HepG2 (cell line): ENCODE results near the gene TBC1D24. TPM values are rescaled to one million over a fixed set of nuclear protein-coding genes. Genes with fewer than 3 reads are reported as not detected.
A peak's percentile ranks its signal among the peaks of the same experiment; 100 is the strongest.

Experiments
- ATAD3A ChIP-seq: sonication (generic); formaldehyde crosslinking; IDR thresholded peaks from 2 replicates; pipeline ENCODE4 v1.4.0; 2020; ENCODE audit warnings: missing genetic modification reagents
- BRD4 ChIP-seq: sonication (generic); formaldehyde crosslinking; IDR thresholded peaks from 2 replicates; pipeline ENCODE4 v1.4.0; 2020; ENCODE audit warnings: missing genetic modification reagents
- GABPA ChIP-seq, 2 experiments: IDR thresholded peaks; 2 replicates each; pipeline ENCODE4 v1.6.1; 2011 to 2016; ENCODE audit warnings: low read depth in 2 of 2, low read length in 1 of 2, missing biosample characterization in 1 of 2, missing genetic modification characterization in 1 of 2
- GTF2F1 ChIP-seq: fragments of 150-350 bp; IDR thresholded peaks from 2 replicates; pipeline ENCODE4 v1.6.1; 2014; ENCODE audit warnings: low read length
- KAT8 ChIP-seq: IDR thresholded peaks from 2 replicates; pipeline ENCODE4 v1.6.1; 2016; ENCODE audit warnings: missing genetic modification reagents, missing compliant biosample characterization
- NCOA2 ChIP-seq: sonication (generic); formaldehyde crosslinking; IDR thresholded peaks from 2 replicates; pipeline ENCODE4 v1.8.0; 2022; ENCODE audit warnings: inconsistent platforms
- NKX3-1 ChIP-seq: sonication (generic); formaldehyde crosslinking; IDR thresholded peaks from 2 replicates; pipeline ENCODE4 v1.5.0; 2020; ENCODE audit warnings: missing genetic modification reagents
- NR1H2 ChIP-seq: sonication (generic); formaldehyde crosslinking; IDR thresholded peaks from 2 replicates; pipeline ENCODE4 v1.8.1; 2022; ENCODE audit warnings: low read depth, missing genetic modification reagents, borderline replicate concordance
- SALL1 ChIP-seq: sonication (generic); formaldehyde crosslinking; IDR thresholded peaks from 2 replicates; pipeline ENCODE4 v1.8.0; 2022; ENCODE audit warnings: mild to moderate bottlenecking, missing genetic modification reagents
- SMAD1 ChIP-seq: sonication (generic); formaldehyde crosslinking; IDR thresholded peaks from 2 replicates; pipeline ENCODE4 v1.4.0; 2020; ENCODE audit warnings: missing genetic modification reagents, low read depth, mild to moderate bottlenecking, borderline replicate concordance
- ZBTB38 ChIP-seq: sonication (generic); formaldehyde crosslinking; IDR thresholded peaks from 2 replicates; pipeline ENCODE4 v1.5.1; 2020; ENCODE audit warnings: mild to moderate bottlenecking, missing genetic modification reagents
- ZFP36L1 ChIP-seq: sonication (generic); formaldehyde crosslinking; IDR thresholded peaks from 2 replicates; pipeline ENCODE4 v1.8.0; 2022; ENCODE audit warnings: mild to moderate bottlenecking, missing genetic modification reagents, moderate library complexity
- ZKSCAN1 ChIP-seq: fragments of 150-350 bp; IDR thresholded peaks from 2 replicates; pipeline ENCODE4 v1.6.1; 2014; ENCODE audit warnings: low read length
- ZNF451 ChIP-seq: sonication (generic); formaldehyde crosslinking; IDR thresholded peaks from 2 replicates; pipeline ENCODE4 v1.5.0; 2020; ENCODE audit warnings: mild to moderate bottlenecking, missing genetic modification reagents
- ZNF510 ChIP-seq: sonication (generic); formaldehyde crosslinking; IDR thresholded peaks from 2 replicates; pipeline ENCODE4 v1.4.0; 2020; ENCODE audit warnings: low read depth, mild to moderate bottlenecking, missing genetic modification reagents
- ZNF569 ChIP-seq: sonication (generic); formaldehyde crosslinking; IDR thresholded peaks from 2 replicates; pipeline ENCODE4 v1.5.0; 2020; ENCODE audit warnings: mild to moderate bottlenecking, missing genetic modification reagents, moderate library complexity, borderline replicate concordance
- ZNF772 ChIP-seq: sonication (generic); formaldehyde crosslinking; IDR thresholded peaks from 2 replicates; pipeline ENCODE4 v1.5.0; 2020; ENCODE audit warnings: mild to moderate bottlenecking, missing genetic modification reagents
- polyA plus RNA-seq, 8 experiments: library from polyadenylated mRNA; depleted of rRNA in 3 of 8; stranded (reverse) in 7 of 8; unstranded in 1 of 8; fragments of >200 nt; fragmentation: Illumina TruSeq in 4 of 8; extraction: Trizol in 4 of 8; gene quantifications; 2 replicates each; pipeline versions ENCODE4 v1.2.1 to v1.2.3, GENCODE V29; 2011 to 2016; ENCODE audit warnings: low read depth in 4 of 8, missing spikeins in 1 of 8, mixed read lengths in 1 of 8; ENCODE audit not compliant: insufficient read depth in 1 of 8
- total RNA-seq, 5 experiments: library from RNA; depleted of rRNA; stranded (reverse); fragments of >200 nt; fragmentation: Illumina TruSeq; extraction: Trizol; gene quantifications; 2 replicates each; pipeline ENCODE4 v1.2.3, GENCODE V29; 2016; ENCODE audit warnings: low read depth in 1 of 5
- TF ChIP-seq, protein P1 (sequence below): IDR thresholded peaks from 2 replicates; pipeline ENCODE4 v1.6.1; 2016
- TF ChIP-seq, protein P2 (sequence below): sonication (generic); formaldehyde crosslinking; IDR thresholded peaks from 2 replicates; pipeline ENCODE4 v1.4.0; 2020; ENCODE audit warnings: missing genetic modification reagents, borderline replicate concordance
- TF ChIP-seq, protein P3 (sequence below): sonication (generic); formaldehyde crosslinking; IDR thresholded peaks from 2 replicates; pipeline ENCODE4 v1.4.0; 2020; ENCODE audit warnings: mild to moderate bottlenecking, missing genetic modification reagents
- TF ChIP-seq, protein P4 (sequence below): sonication (generic); formaldehyde crosslinking; IDR thresholded peaks from 2 replicates; pipeline ENCODE4 v1.8.0; 2022; ENCODE audit warnings: mild to moderate bottlenecking, missing genetic modification reagents, moderate library complexity

TBC1D24 gene
- total and polyA plus RNA-seq, 2 of the 13 experiments (the other 11 are each of a cell fraction or from before 2014, with no cell fraction given), result 7.7 to 13.7 TPM

DNA sequence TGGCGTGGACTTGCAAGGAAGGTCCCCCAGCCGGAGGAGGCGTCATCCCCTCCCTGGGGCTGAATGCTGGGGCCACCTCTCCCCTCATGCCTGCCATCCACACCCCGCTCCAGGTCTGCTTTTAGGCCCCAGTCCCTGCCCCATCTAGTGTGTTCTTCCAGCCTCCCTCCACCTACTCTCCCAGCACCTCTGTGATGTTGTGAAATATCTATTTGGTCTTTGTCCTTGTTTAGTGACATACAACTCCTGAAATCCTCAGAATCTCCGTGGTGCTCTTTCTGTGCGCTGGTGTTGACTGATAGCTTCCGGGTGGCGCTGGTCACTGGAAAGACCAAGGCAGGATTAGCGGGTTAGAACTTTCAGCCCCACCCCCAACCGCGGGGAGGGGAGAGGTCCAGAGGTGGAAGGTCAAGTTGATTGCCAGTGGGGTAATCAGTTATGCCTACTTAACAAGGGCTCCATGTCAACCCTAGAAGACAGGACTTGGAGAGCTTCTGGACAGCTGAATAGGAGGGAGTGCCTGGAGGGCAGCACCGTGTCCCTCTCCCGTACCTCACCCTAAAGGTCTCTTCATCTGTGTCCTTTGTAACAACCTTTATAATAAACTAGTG, 10.1 kb downstream of the TBC1D24 start (continued):
- TF ChIP-seq, protein P1, sequence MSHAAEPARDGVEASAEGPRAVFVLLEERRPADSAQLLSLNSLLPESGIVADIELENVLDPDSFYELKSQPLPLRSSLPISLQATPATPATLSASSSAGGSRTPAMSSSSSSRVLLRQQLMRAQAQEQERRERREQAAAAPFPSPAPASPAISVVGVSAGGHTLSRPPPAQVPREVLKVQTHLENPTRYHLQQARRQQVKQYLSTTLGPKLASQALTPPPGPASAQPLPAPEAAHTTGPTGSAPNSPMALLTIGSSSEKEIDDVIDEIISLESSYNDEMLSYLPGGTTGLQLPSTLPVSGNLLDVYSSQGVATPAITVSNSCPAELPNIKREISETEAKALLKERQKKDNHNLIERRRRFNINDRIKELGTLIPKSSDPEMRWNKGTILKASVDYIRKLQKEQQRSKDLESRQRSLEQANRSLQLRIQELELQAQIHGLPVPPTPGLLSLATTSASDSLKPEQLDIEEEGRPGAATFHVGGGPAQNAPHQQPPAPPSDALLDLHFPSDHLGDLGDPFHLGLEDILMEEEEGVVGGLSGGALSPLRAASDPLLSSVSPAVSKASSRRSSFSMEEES (CRISPR knock-in tag), result peak; percentile 37
- no peak for TF ChIP-seq NKX3-1 (CRISPR knock-in tag)
- peak; percentile 85 for TF ChIP-seq KAT8 (CRISPR knock-in tag)
- 0 out of 2 replicates have a peak, but pooled peaks have one; percentile 38 for TF ChIP-seq SMAD1 (CRISPR knock-in tag)
- TF ChIP-seq NR1H2 (CRISPR knock-in tag), result no peak
- TF ChIP-seq, protein P2, sequence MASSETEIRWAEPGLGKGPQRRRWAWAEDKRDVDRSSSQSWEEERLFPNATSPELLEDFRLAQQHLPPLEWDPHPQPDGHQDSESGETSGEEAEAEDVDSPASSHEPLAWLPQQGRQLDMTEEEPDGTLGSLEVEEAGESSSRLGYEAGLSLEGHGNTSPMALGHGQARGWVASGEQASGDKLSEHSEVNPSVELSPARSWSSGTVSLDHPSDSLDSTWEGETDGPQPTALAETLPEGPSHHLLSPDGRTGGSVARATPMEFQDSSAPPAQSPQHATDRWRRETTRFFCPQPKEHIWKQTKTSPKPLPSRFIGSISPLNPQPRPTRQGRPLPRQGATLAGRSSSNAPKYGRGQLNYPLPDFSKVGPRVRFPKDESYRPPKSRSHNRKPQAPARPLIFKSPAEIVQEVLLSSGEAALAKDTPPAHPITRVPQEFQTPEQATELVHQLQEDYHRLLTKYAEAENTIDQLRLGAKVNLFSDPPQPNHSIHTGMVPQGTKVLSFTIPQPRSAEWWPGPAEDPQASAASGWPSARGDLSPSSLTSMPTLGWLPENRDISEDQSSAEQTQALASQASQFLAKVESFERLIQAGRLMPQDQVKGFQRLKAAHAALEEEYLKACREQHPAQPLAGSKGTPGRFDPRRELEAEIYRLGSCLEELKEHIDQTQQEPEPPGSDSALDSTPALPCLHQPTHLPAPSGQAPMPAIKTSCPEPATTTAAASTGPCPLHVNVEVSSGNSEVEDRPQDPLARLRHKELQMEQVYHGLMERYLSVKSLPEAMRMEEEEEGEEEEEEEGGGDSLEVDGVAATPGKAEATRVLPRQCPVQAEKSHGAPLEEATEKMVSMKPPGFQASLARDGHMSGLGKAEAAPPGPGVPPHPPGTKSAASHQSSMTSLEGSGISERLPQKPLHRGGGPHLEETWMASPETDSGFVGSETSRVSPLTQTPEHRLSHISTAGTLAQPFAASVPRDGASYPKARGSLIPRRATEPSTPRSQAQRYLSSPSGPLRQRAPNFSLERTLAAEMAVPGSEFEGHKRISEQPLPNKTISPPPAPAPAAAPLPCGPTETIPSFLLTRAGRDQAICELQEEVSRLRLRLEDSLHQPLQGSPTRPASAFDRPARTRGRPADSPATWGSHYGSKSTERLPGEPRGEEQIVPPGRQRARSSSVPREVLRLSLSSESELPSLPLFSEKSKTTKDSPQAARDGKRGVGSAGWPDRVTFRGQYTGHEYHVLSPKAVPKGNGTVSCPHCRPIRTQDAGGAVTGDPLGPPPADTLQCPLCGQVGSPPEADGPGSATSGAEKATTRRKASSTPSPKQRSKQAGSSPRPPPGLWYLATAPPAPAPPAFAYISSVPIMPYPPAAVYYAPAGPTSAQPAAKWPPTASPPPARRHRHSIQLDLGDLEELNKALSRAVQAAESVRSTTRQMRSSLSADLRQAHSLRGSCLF, result no peak
- TF ChIP-seq ZNF772 (CRISPR knock-in tag), result peak; percentile 87
- TF ChIP-seq, protein P3, sequence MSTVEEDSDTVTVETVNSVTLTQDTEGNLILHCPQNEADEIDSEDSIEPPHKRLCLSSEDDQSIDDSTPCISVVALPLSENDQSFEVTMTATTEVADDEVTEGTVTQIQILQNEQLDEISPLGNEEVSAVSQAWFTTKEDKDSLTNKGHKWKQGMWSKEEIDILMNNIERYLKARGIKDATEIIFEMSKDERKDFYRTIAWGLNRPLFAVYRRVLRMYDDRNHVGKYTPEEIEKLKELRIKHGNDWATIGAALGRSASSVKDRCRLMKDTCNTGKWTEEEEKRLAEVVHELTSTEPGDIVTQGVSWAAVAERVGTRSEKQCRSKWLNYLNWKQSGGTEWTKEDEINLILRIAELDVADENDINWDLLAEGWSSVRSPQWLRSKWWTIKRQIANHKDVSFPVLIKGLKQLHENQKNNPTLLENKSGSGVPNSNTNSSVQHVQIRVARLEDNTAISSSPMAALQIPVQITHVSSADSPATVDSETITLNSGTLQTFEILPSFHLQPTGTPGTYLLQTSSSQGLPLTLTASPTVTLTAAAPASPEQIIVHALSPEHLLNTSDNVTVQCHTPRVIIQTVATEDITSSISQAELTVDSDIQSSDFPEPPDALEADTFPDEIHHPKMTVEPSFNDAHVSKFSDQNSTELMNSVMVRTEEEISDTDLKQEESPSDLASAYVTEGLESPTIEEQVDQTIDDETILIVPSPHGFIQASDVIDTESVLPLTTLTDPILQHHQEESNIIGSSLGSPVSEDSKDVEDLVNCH (CRISPR knock-in tag), result no peak
- TF ChIP-seq SALL1 (CRISPR knock-in tag), result peak; percentile 90
- TF ChIP-seq ZKSCAN1, result no peak
- TF ChIP-seq, protein P4, sequence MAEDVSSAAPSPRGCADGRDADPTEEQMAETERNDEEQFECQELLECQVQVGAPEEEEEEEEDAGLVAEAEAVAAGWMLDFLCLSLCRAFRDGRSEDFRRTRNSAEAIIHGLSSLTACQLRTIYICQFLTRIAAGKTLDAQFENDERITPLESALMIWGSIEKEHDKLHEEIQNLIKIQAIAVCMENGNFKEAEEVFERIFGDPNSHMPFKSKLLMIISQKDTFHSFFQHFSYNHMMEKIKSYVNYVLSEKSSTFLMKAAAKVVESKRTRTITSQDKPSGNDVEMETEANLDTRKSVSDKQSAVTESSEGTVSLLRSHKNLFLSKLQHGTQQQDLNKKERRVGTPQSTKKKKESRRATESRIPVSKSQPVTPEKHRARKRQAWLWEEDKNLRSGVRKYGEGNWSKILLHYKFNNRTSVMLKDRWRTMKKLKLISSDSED (CRISPR knock-in tag), result no peak
- 0 out of 2 replicates have a peak, but pooled peaks have one; percentile 4 for TF ChIP-seq ZNF451 (CRISPR knock-in tag)
- TF ChIP-seq ZNF569 (CRISPR knock-in tag), result no peak
- TF ChIP-seq ZFP36L1, result peak; percentile 73
- 0 out of 2 replicates have a peak, but pooled peaks have one; percentile 56 for TF ChIP-seq BRD4 (CRISPR knock-in tag)
- peak; percentile 59 for TF ChIP-seq NCOA2 (CRISPR knock-in tag)
- TF ChIP-seq GABPA (IDR thresholded peaks at IDR 0.05; ENCODE audit: low read depth, low read length), result no peak
- peak; percentile 86 for TF ChIP-seq GABPA (CRISPR knock-in tag; IDR thresholded peaks at IDR 0.05; ENCODE audit: low read depth)
- TF ChIP-seq GTF2F1, result no peak
- no peak for TF ChIP-seq ZNF510 (CRISPR knock-in tag)
- TF ChIP-seq ATAD3A (CRISPR knock-in tag), result no peak
- TF ChIP-seq ZBTB38 (CRISPR knock-in tag), result peak; percentile 36; the same call in 1 of the 2 replicates
